ENCODE data around the gene XAGE2.
A peak's percentile ranks its signal among the peaks of the same experiment; 100 is the strongest.
"Not testable (repeated sequence)": the region's sequence is repeated elsewhere in the genome, so short reads cannot be mapped to it uniquely, and the experiment has no call there.

The XAGE2 gene, protein sequence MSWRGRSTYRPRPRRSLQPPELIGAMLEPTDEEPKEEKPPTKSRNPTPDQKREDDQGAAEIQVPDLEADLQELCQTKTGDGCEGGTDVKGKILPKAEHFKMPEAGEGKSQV

DNA sequence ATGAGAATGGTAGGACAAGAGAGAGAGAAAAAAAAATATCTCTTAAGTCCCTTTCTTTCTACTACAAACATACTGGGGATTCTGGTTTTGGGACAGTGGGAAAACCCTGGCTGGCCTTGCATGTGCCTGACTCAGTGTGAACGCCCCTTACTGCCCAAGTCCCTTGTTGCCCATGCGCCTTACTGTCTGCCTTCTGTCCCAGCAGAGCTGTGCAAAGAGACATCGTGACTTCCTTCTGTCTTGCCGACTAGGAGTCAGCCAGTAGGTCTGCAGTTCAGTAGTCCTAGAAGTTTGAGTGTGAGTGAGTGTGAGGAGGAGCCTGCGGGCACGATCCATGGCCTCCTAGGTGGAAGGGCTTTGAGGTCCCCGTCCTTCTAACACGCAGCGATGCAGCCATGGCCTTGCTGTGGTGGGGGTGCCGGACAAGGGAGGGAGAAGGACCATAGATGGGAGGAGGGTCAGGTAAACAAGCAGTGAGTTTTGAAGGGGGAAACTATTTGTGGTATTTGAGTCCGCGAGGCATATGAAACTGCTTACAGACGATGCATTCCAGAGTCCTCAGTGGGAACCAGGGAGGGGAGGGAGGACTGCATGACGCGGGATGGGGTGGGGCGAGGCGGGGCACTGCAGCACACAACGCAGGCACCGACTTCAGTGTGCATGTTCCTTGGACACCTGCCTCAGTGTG is at the start of gene XAGE2:
Gene XAGE2, plus strand, starts transcription at position 654 of the 688 bp plus-strand sequence. CDS start 994 bp downstream, outside the sequence.
- DNase-seq (ENCODE audit: extremely low spot score) = no peak
- ChIA-PET CTCF (no interaction called here), POLR2A (no interaction called here)
- no peak for TF ChIP-seq CTCF (IDR thresholded peaks at IDR 0.05; ENCODE audit: control extremely low read depth, extremely low read depth, low read depth, missing control alignments)

DNA sequence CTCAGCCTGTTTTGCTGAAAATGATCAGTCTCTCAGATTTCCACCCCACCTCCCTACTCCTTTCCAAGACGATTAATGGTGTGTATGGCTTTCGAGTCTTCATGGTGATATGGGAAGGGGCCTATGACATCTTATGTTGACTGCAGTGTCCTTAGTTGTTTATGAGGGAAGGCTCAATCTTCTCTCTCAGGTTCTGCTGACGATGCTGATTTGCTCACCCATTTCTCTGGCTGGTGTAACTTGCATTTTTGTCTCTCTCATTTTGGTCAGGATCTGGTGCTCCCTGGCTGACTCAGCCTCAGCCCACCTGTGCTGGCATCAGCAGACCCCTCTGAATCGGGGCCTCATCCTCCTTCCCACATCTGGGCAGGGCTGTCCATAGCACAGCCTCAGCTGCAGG is 31.4 kb upstream of the XAGE2 start:
- ChIA-PET POLR2A (no interaction called here), CTCF (no interaction called here)
- no peak for TF ChIP-seq CTCF (IDR thresholded peaks at IDR 0.05; ENCODE audit: control extremely low read depth, extremely low read depth, low read depth, missing control alignments)
- no peak for DNase-seq (ENCODE audit: extremely low spot score)

DNA sequence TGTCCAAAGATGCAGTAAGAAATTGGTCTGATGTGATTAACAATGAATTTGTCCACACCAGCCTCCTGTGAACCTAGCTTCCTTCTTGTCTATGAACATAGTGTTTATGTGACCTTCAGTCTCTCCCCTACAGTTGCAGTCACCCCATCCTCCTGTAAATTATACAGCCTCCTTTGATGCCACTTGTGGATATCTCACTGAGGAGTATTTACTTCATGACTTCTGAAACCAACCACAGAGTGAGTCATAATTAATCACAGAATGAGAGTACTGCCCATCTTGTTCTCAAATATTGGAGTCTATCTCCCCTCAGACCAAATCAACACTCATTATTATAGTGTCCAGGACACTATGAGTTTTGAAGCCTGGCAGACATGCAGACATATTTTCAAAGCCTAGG is 27.3 kb upstream of the XAGE2 start:
- TF ChIP-seq CTCF (IDR thresholded peaks at IDR 0.05; ENCODE audit: control extremely low read depth, extremely low read depth, low read depth, missing control alignments) = no peak
- CTCF ChIA-PET = no interaction called here
- POLR2A ChIA-PET = no interaction called here
- no peak for DNase-seq (ENCODE audit: extremely low spot score)

- POLR2A ChIA-PET; DNase-seq (ENCODE audit: extremely low spot score); CTCF ChIA-PET: not testable (repeated sequence)
Measured at GRCh38 chrX:52343131-52343530, 25.7 kb upstream of the XAGE2 start.

DNA sequence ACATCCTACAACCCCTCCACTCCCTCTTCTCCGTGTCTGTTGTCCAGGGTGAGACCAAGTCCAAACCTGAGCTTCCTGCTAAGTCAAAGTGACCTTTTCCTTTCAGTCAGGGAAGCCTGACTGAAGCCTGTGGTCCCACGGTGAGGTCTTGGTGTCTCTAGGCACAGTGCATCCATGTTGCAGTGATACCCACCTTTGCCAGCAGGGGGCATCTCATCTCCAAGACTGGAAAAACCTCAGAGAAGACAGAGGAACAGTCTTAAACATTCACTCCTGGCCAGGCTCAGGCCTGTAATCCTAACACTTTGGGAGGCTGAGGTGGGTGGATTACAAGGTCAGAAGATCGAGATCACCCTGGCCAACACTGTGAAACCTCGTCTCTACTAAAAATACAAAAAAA is 23.4 kb upstream of the XAGE2 start:
- POLR2A ChIA-PET = not testable (repeated sequence)
- peak; percentile 31 for DNase-seq (ENCODE audit: extremely low spot score)
- TF ChIP-seq CTCF (IDR thresholded peaks at IDR 0.05; ENCODE audit: control extremely low read depth, extremely low read depth, low read depth, missing control alignments) = peak; percentile 35
- CTCF ChIA-PET = interaction anchor here (0.9 kb wide), 2 partner anchors 10 to 45 kb away, joined by 3 to 4 read pairs; no protein-coding TSS in a partner anchor

DNA sequence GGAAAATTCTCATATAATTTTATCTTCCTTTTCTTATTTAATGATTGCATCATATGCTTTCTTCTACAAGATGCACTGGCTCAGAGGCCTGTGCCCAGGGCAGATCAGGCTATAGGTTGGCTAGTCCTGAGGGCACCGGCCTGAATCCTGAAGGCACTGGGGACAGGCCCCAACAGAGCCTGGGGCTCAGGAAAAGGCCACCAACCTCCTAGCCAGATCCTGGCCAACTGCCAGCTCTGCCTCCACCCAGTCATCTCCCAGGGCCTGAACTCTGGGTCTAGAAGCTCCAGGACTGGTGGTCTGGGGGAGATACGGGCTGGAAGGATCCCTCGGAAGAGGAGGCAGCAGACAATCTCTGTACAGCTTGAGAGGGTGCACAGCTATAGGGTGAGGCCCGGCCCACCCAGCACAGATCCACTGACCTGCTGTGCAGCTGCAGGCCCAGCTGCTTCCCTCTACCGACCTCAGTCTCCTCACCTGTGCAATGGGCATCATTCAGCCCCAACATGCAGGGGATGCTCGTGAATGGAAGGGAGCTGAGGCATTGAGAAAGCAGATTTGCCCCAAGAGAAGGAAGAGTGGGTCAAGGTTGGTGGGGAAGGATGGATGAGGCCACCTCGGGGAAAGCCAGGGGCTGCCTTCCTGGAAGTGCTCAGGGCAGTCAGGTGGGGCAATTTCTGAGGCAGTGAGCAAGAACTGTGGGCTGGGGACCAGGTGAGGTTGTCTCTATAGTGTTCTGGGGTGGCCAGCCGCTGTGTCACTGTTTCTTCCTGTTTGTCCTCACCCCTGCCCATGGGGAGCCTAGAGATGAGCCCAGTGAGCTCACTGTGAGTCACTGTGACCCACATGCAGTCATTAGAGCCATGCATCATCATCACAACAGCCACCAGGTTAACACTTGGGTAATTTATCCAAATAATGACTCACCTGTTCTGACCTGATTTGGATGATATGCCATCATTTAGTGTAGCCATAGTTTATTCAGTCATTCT is 22.4 kb upstream of the XAGE2 start:
- ChIA-PET CTCF (interaction anchor here (0.9 kb wide), 1 partner anchor 46 kb away, joined by 4 read pairs; no protein-coding TSS in a partner anchor), POLR2A (no interaction called here)
- TF ChIP-seq CTCF (IDR thresholded peaks at IDR 0.05; ENCODE audit: control extremely low read depth, extremely low read depth, low read depth, missing control alignments) = no peak
- no peak for DNase-seq (ENCODE audit: extremely low spot score)
